Stimulated activated CD8-positive, alpha-beta memory T cell treated with anti-CD3 and anti-CD28 coated beads, Interleukin-15, amount 100 ng/mL, for 24 hours (primary cell): Measurements from ENCODE around the gene WNT5B.
"Not testable (repeated sequence)": the region's sequence is repeated elsewhere in the genome, so short reads cannot be mapped to it uniquely, and the experiment has no call there.

Experiments
- DNase-seq: peaks from one replicate; pipeline ENCODE4 v3.0.0-alpha.2; 2020; ENCODE audit warnings: low read depth

WNT5B gene

GRCh38 chr12:1691123-1692007 lies 62.3 kb downstream of the WNT5B start:
- peak; percentile 13 for DNase-seq

GRCh38 chr12:1692226-1692625 lies 63.2 kb downstream of the WNT5B start:
- DNase-seq = no peak

- no peak for DNase-seq
Measured at GRCh38 chr12:1692895-1693610, 64.0 kb downstream of the WNT5B start.

GRCh38 chr12:1695097-1695496 lies 66.1 kb downstream of the WNT5B start:
- DNase-seq = not testable (repeated sequence)

GRCh38 chr12:1695886-1696670 lies 67.0 kb downstream of the WNT5B start:
- no peak for DNase-seq

GRCh38 chr12:1696800-1697199 lies 67.8 kb downstream of the WNT5B start:
- no peak for DNase-seq
